ENCODE results near the gene DUXB.
A peak's percentile ranks its signal among the peaks of the same experiment; 100 is the strongest.

DUXB gene

DNA sequence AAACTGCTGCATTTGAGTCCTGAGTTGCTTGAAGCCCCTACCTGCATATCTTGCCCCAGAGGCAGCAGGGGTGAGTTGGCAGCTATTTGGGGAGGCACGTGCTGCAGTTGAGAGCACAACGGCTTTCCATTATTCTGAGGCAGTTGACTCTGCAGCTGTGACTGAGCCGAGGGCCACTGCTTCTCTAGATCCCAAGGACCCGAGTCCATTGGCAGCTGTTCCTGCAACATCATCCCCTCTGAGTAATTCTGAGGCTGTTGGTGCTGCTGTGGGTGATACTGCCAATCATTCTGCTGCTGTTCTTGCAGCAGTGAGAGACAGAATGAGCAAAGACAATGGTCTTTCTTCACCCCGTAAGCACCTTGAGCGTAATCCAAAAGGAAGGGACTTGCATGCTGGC is 40.9 kb downstream of the DUXB start:
- no peak for DNase-seq (ENCODE audit: low read depth)

DNA sequence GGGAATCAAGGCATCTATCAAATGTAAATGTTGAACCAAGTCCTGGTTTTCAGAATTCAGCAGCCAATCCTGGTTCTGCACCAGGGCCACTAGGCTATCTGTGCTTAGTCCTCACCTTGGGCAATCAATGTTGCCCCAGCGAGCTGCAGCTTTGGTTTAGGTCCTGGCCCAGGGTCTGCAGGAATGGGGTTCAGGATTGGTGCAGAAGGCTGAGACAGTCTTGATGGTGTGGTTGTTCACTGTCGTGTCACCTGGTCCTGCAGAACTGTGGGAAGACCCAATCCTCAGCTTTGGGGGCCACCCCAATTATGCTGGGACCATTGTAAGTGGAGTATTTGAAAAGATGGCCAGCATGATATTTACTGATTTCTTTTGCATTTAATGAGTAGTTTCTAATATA is 43.1 kb downstream of the DUXB start:
- DNase-seq (ENCODE audit: low read depth) = no peak

DNA sequence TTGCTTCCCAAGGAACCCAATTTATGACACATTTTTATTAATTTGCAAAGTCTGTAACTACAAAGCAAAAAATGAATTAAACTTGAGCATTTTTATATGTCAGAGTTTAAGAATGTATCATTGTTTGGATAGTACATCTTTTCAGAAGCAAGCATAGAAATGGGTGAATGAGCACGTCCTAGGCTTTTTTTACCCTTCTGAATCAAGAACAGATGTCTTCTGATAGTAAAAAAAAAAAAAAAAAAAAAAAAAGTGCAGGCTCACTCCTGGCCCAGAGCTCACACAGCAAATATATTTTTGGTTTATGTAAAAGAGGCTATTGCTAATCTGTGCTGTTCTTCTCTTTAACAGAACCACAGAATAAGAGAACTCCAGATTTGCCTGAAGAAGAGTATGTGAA is 47.3 kb downstream of the DUXB start:
- no peak for DNase-seq (ENCODE audit: low read depth)

DNA sequence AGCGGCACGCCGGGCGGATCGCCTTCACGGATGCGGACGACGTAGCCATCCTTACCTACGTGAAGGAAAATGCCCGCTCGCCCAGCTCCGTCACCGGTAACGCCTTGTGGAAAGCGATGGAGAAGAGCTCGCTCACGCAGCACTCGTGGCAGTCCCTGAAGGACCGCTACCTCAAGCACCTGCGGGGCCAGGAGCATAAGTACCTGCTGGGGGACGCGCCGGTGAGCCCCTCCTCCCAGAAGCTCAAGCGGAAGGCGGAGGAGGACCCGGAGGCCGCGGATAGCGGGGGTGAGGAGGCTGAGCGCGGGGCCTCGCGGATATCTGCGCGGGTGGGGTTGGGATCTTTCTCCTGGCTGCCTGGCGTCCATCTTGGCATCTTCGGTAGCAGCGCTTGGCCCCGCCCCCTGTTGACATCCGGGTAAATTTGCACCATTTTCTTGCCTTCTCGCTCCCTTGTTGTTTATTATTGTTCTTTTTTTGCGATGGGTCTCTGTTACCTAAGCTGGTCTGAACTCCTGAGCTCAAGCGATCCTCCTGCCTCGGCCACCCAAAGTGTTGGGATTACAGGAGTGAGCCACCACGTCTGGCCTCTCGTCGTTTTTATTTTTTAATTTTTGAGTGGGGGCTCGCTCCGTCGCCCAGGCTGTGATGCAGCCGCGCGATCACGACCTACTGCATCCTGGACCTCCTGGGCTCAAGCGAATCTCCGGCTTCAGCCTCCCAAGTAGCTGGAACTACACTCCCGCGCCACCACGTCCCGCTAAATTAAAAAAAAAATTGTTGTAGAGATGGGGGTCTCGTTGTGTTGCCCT is 52.8 kb downstream of the DUXB start:
- DNase-seq (ENCODE audit: low read depth) = peak; percentile 80

- peak; percentile 92 for DNase-seq (ENCODE audit: low read depth)
Measured at GRCh38 chr16:75647492-75648264, 53.6 kb downstream of the DUXB start, which contains the start of the genes KARS1 and TERF2IP. Gene KARS1, minus strand, starts transcription at chr16:75647665. Its CDS starts 26 bp downstream, at chr16:75647639. Gene TERF2IP, plus strand, starts transcription at chr16:75647773. Its CDS starts 110 bp downstream, at chr16:75647883.

GRCh38 chr16:75647112-75647491 is 54.2 kb downstream of the DUXB start:
- no peak for DNase-seq (ENCODE audit: low read depth)

GRCh38 chr16:75644240-75645012 is 56.8 kb downstream of the DUXB start:
- DNase-seq (ENCODE audit: low read depth) = no peak
